ENCODE measurements around the gene OPA1. TPM values are rescaled to one million over a fixed set of nuclear protein-coding genes. Genes with fewer than 3 reads are reported as not detected.
"Not testable (repeated sequence)": the region's sequence is repeated elsewhere in the genome, so short reads cannot be mapped to it uniquely, and the experiment has no call there.

The OPA1 gene
- total RNA-seq, 1 experiment from 2014 or later = 72.0 TPM

DNA sequence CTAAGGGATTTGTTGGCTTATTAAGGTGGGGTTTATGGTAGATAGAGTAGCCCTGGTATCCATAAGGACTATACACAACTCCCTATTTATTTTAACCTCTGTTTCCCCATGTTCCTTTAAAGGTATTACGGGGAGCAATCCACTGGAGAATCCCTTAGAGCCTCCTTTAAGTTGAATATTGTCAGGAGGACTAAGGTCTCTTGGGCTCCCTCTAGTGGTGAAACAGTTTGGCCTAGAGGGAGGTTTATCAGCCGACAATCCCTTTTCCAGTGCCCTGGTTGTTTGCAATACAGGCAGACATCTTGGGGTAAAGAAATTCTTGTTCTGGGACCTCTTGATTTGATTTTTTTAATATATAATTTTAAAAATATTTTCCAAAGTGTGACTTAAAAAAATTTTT, 12.9 kb downstream of the OPA1 start:
- Histone ChIP-seq H3K4me1 (ENCODE audit: control insufficient read depth in 1 of 2, insufficient read depth in 2 of 2, low read length in 2 of 2) (no peaks in the 10 kb centered on the region), H3K4me2 (ENCODE audit: low read length) (no peak overlapping the region), H3K9ac (ENCODE audit: low read length) (no peak overlapping the region), H3K9me3 (ENCODE audit: control insufficient read depth in 1 of 2, insufficient read depth in 1 of 2, low read depth in 1 of 2, low read length in 2 of 2) (no peaks in the 10 kb centered on the region), H3K27me3 (ENCODE audit: insufficient read depth, low read length) (no peaks in the 10 kb centered on the region), H2AFZ (ENCODE audit: low read depth, low read length, poor library complexity, severe bottlenecking) (no peak overlapping the region), H3K36me3 (ENCODE audit: control insufficient read depth in 1 of 2, insufficient read depth in 2 of 2, low read length in 2 of 2) (no peaks in the 10 kb centered on the region; a peak in 2 of 4 replicates), H3K79me2 (ENCODE audit: insufficient read depth, low read length) (peaks cover 55% of the 10 kb centered on the region), H4K20me1 (ENCODE audit: insufficient read depth) (peaks cover 12% of the 10 kb centered on the region; the same call in 1 of the 2 replicates), H3K9me2 (ENCODE audit: insufficient read depth) (no peaks in the 10 kb centered on the region), H3K4me3 (replicated peaks in 1 of 2; ENCODE audit: low read depth in 1 of 2, low read length in 2 of 2) (no peak overlapping the region), H3K27ac (ENCODE audit: low read depth, low read length) (no peak overlapping the region)
- DNase-seq (ENCODE audit: low read depth, low spot score) (peak; percentile 56), ATAC-seq (peak; percentile 99)
- ChIA-PET CTCF (no interaction called here), RAD21 (ENCODE audit: low non-redundant PET in 1 of 2, low total read pairs in 2 of 2, uncharacterized antibody in 2 of 2, unreplicated experiment in 2 of 2) (no interaction called here), POLR2A (no interaction called here)
- no TSS peak for BruUV-seq (replicated peaks)
- intact Hi-C loops (cut with micrococcal nuclease) = loop anchor here (10.0 kb wide), 1 partner anchor 529 kb away; the partner anchor contains the start of gene HES1
- TF ChIP-seq POLR2A (IDR thresholded peaks at IDR 0.05; ENCODE audit: borderline replicate concordance, extremely low read depth, insufficient read depth, insufficient read length) = no peak
- TF ChIP-seq, protein P1, sequence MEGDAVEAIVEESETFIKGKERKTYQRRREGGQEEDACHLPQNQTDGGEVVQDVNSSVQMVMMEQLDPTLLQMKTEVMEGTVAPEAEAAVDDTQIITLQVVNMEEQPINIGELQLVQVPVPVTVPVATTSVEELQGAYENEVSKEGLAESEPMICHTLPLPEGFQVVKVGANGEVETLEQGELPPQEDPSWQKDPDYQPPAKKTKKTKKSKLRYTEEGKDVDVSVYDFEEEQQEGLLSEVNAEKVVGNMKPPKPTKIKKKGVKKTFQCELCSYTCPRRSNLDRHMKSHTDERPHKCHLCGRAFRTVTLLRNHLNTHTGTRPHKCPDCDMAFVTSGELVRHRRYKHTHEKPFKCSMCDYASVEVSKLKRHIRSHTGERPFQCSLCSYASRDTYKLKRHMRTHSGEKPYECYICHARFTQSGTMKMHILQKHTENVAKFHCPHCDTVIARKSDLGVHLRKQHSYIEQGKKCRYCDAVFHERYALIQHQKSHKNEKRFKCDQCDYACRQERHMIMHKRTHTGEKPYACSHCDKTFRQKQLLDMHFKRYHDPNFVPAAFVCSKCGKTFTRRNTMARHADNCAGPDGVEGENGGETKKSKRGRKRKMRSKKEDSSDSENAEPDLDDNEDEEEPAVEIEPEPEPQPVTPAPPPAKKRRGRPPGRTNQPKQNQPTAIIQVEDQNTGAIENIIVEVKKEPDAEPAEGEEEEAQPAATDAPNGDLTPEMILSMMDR (IDR thresholded peaks at IDR 0.05 in 2 of 3, conservative IDR thresholded peaks at IDR 0.05 in 1 of 3; ENCODE audit: borderline replicate concordance in 1 of 3, insufficient read depth in 1 of 3, low read depth in 2 of 3, low read length in 2 of 3) = peak; percentile 32 to 87 (median 82); a peak in 5 of 6 replicates
- TF ChIP-seq ZBTB33 (IDR thresholded peaks at IDR 0.05; ENCODE audit: extremely low read depth, insufficient replicate concordance, low read length) = no peak
- TF ChIP-seq SIN3A (IDR thresholded peaks at IDR 0.05; ENCODE audit: low read depth) = no peak

GRCh38 chr3:193606892-193607291, 13.9 kb downstream of the OPA1 start:
- intact Hi-C loops (cut with micrococcal nuclease) = loop anchor here (10.0 kb wide), 1 partner anchor 528 kb away; the partner anchor contains the start of gene HES1
- POLR2A ChIA-PET; H3K4me3 ChIP-seq (replicated peaks in 1 of 2; ENCODE audit: low read depth in 1 of 2, low read length in 2 of 2); H3K27ac ChIP-seq (ENCODE audit: low read depth, low read length); H3K36me3 ChIP-seq (ENCODE audit: control insufficient read depth in 1 of 2, insufficient read depth in 2 of 2, low read length in 2 of 2); H3K27me3 ChIP-seq (ENCODE audit: insufficient read depth, low read length); H3K9me3 ChIP-seq (ENCODE audit: control insufficient read depth in 1 of 2, insufficient read depth in 1 of 2, low read depth in 1 of 2, low read length in 2 of 2); H2AFZ ChIP-seq (ENCODE audit: low read depth, low read length, poor library complexity, severe bottlenecking); H3K4me1 ChIP-seq (ENCODE audit: control insufficient read depth in 1 of 2, insufficient read depth in 2 of 2, low read length in 2 of 2); RAD21 ChIA-PET (ENCODE audit: low non-redundant PET in 1 of 2, low total read pairs in 2 of 2, uncharacterized antibody in 2 of 2, unreplicated experiment in 2 of 2); H3K9ac ChIP-seq (ENCODE audit: low read length); DNase-seq (ENCODE audit: low read depth, low spot score); ATAC-seq; BruUV-seq (replicated peaks); CTCF ChIA-PET; H3K4me2 ChIP-seq (ENCODE audit: low read length); H3K9me2 ChIP-seq (ENCODE audit: insufficient read depth): not testable (repeated sequence)
- H3K79me2 ChIP-seq (ENCODE audit: insufficient read depth, low read length) = peaks cover 55% of the 10 kb centered on the region
- H4K20me1 ChIP-seq (ENCODE audit: insufficient read depth) = peaks cover 12% of the 10 kb centered on the region; the same call in 1 of the 2 replicates

- H3K9me3 ChIP-seq (ENCODE audit: control insufficient read depth in 1 of 2, insufficient read depth in 1 of 2, low read depth in 1 of 2, low read length in 2 of 2); H4K20me1 ChIP-seq (ENCODE audit: insufficient read depth); H3K4me1 ChIP-seq (ENCODE audit: control insufficient read depth in 1 of 2, insufficient read depth in 2 of 2, low read length in 2 of 2); intact Hi-C loops (cut with micrococcal nuclease); ATAC-seq; POLR2A ChIA-PET; H2AFZ ChIP-seq (ENCODE audit: low read depth, low read length, poor library complexity, severe bottlenecking); H3K4me2 ChIP-seq (ENCODE audit: low read length); H3K9ac ChIP-seq (ENCODE audit: low read length); BruUV-seq (replicated peaks); DNase-seq (ENCODE audit: low read depth, low spot score); H3K9me2 ChIP-seq (ENCODE audit: insufficient read depth); H3K4me3 ChIP-seq (replicated peaks in 1 of 2; ENCODE audit: low read depth in 1 of 2, low read length in 2 of 2); RAD21 ChIA-PET (ENCODE audit: low non-redundant PET in 1 of 2, low total read pairs in 2 of 2, uncharacterized antibody in 2 of 2, unreplicated experiment in 2 of 2); H3K27ac ChIP-seq (ENCODE audit: low read depth, low read length); CTCF ChIA-PET; H3K27me3 ChIP-seq (ENCODE audit: insufficient read depth, low read length): not testable (repeated sequence)
- peaks cover 0 to 14% of the 10 kb centered on the region in 2 experiments; a peak in 1 of 4 replicates for H3K36me3 ChIP-seq (ENCODE audit: control insufficient read depth in 1 of 2, insufficient read depth in 2 of 2, low read length in 2 of 2)
- H3K79me2 ChIP-seq (ENCODE audit: insufficient read depth, low read length) = peaks cover 56% of the 10 kb centered on the region
These were observed 17.5 kb downstream of the OPA1 start for GRCh38 chr3:193610516-193610915.

Measured in HCT116 (cell line).